ENCODE results near the gene C1orf167. TPM values are rescaled to one million over a fixed set of nuclear protein-coding genes. Genes with fewer than 3 reads are reported as not detected.
A peak's percentile ranks its signal among the peaks of the same experiment; 100 is the strongest.

C1orf167 gene
- total and polyA plus RNA-seq, 10 donors, result 0.74 to 4.8 (median 0.88) TPM; not detected in 1

- peaks cover 0 to 17% (median 9%) of the 10 kb centered on the region in 6 donors for H3K4me1 ChIP-seq
- TF ChIP-seq POLR2A (IDR thresholded peaks at IDR 0.05), result no peak
- no peak for TF ChIP-seq CTCF (IDR thresholded peaks at IDR 0.05 in 8 of 11, conservative IDR thresholded peaks at IDR 0.05 in 3 of 11)
- TF ChIP-seq POLR2AphosphoS5 (IDR thresholded peaks at IDR 0.05), result no peak
- H3K9me3 ChIP-seq, result no peaks in the 10 kb centered on the region
- no peaks in the 10 kb centered on the region for H3K36me3 ChIP-seq
- H3K27ac ChIP-seq, result no peak overlapping the region
- DNase-seq, result no peak
- intact Hi-C loops (cut with DNase I; ENCODE audit: low total_unique reads), result no loop called here
- H3K27me3 ChIP-seq (replicated peaks in 1 of 7), result peaks cover 0 to 22% (median 13%) of the 10 kb centered on the region in 7 donors
- 85 to 87% (median 86%) methylated on average over 14 of the region's 14 CpGs; no CpG with 5 or more reads in 1 of the 5 donors for WGBS, 5 donors
- H3K4me3 ChIP-seq, result no peak overlapping the region
Measured at GRCh38 chr1:11766429-11766776, 4.4 kb downstream of the C1orf167 start.

- WGBS, 5 donors, result 70 to 82% (median 73%) methylated on average over 11 to 16 of the region's 16 CpGs
- peaks cover 0 to 7% (median 0%) of the 10 kb centered on the region in 7 donors for H3K27me3 ChIP-seq (replicated peaks in 1 of 7)
- H3K27ac ChIP-seq, result no peak overlapping the region
- H3K36me3 ChIP-seq, result no peaks in the 10 kb centered on the region
- TF ChIP-seq POLR2AphosphoS5 (IDR thresholded peaks at IDR 0.05), result peak in 1 of 3 donors; percentile 39
- TF ChIP-seq POLR2A (IDR thresholded peaks at IDR 0.05), result no peak
- H3K4me3 ChIP-seq, result no peak overlapping the region
- DNase-seq, result no peak
- intact Hi-C loops (cut with DNase I; ENCODE audit: low total_unique reads), result no loop called here
- peaks cover 0 to 7% (median 0%) of the 10 kb centered on the region in 6 donors for H3K4me1 ChIP-seq
- no peaks in the 10 kb centered on the region for H3K9me3 ChIP-seq
Measured at GRCh38 chr1:11767922-11768704, 6.1 kb downstream of the C1orf167 start.

GRCh38 chr1:11768821-11769220 is 6.8 kb downstream of the C1orf167 start:
- peaks cover 0 to 7% (median 0%) of the 10 kb centered on the region in 7 donors for H3K27me3 ChIP-seq (replicated peaks in 1 of 7)
- H3K4me3 ChIP-seq, result no peak overlapping the region
- intact Hi-C loops (cut with DNase I; ENCODE audit: low total_unique reads), result no loop called here
- no peaks in the 10 kb centered on the region for H3K9me3 ChIP-seq
- no peaks in the 10 kb centered on the region for H3K36me3 ChIP-seq
- 43 to 61% (median 57%) methylated on average over 4 of the region's 4 CpGs for WGBS, 5 donors
- no peak for DNase-seq
- H3K27ac ChIP-seq, result no peak overlapping the region
- peaks cover 0 to 7% (median 0%) of the 10 kb centered on the region in 6 donors for H3K4me1 ChIP-seq
- TF ChIP-seq CTCF (IDR thresholded peaks at IDR 0.05 in 8 of 11, conservative IDR thresholded peaks at IDR 0.05 in 3 of 11) (no peak), POLR2AphosphoS5 (IDR thresholded peaks at IDR 0.05) (no peak), POLR2A (IDR thresholded peaks at IDR 0.05) (no peak)

- 83 to 91% (median 84%) methylated on average over 4 of the region's 4 CpGs for WGBS, 5 donors
- H3K27ac ChIP-seq, result no peak overlapping the region
- no peak for DNase-seq
- peaks cover 0 to 7% (median 0%) of the 10 kb centered on the region in 7 donors for H3K27me3 ChIP-seq (replicated peaks in 1 of 7)
- H3K9me3 ChIP-seq, result no peaks in the 10 kb centered on the region
- peaks cover 0 to 7% (median 0%) of the 10 kb centered on the region in 6 donors for H3K4me1 ChIP-seq
- intact Hi-C loops (cut with DNase I; ENCODE audit: low total_unique reads), result no loop called here
- TF ChIP-seq POLR2AphosphoS5 (IDR thresholded peaks at IDR 0.05), result no peak
- TF ChIP-seq CTCF (IDR thresholded peaks at IDR 0.05 in 8 of 11, conservative IDR thresholded peaks at IDR 0.05 in 3 of 11), result no peak
- no peak for TF ChIP-seq POLR2A (IDR thresholded peaks at IDR 0.05)
- H3K36me3 ChIP-seq, result no peaks in the 10 kb centered on the region
- H3K4me3 ChIP-seq, result no peak overlapping the region
Measured at GRCh38 chr1:11769274-11769673, 7.3 kb downstream of the C1orf167 start.
